HG03066 (cell line): ENCODE results near the gene GPR62.

ENCODE experiments used
- ATAC-seq: cut with Tn5 transposase; IDR thresholded peaks from one replicate; pipeline ENCODE4 v1.9.1; 2021; ENCODE audit warnings: low read depth; ENCODE audit not compliant: unreplicated experiment

The GPR62 gene

GRCh38 chr3:51954105-51954504 lies 1.1 kb upstream of the GPR62 start:
- ATAC-seq, result no peak

- ATAC-seq, result no peak
Measured at GRCh38 chr3:51954713-51955112, 468 bp upstream of the GPR62 start.

GRCh38 chr3:51955893-51956770 lies 951 bp downstream of the GPR62 start:
- no peak for ATAC-seq

- no peak for ATAC-seq
Measured at GRCh38 chr3:51957520-51958205, 2.5 kb downstream of the GPR62 start.

- no peak for ATAC-seq
Measured at GRCh38 chr3:51958603-51959521, 3.7 kb downstream of the GPR62 start.

- ATAC-seq, result no peak
Measured at GRCh38 chr3:51959651-51960050, 4.5 kb downstream of the GPR62 start.

- ATAC-seq, result no peak
Measured at GRCh38 chr3:51960386-51960785, 5.2 kb downstream of the GPR62 start.

GRCh38 chr3:51961011-51961410 lies 5.8 kb downstream of the GPR62 start:
- no peak for ATAC-seq

- ATAC-seq, result no peak
Measured at GRCh38 chr3:51961602-51962569, 6.7 kb downstream of the GPR62 start.

- ATAC-seq, result no peak
Measured at GRCh38 chr3:51962854-51963530, 7.8 kb downstream of the GPR62 start.

GRCh38 chr3:51963951-51964451 lies 8.8 kb downstream of the GPR62 start:
- no peak for ATAC-seq

GRCh38 chr3:51964521-51964920 lies 9.3 kb downstream of the GPR62 start:
- no peak for ATAC-seq

- ATAC-seq, result no peak
Measured at GRCh38 chr3:51966016-51966415, 10.8 kb downstream of the GPR62 start.

- no peak for ATAC-seq
Measured at GRCh38 chr3:51966486-51966885, 11.3 kb downstream of the GPR62 start.

- peak; percentile 20 for ATAC-seq
Measured at GRCh38 chr3:51966922-51967383, 11.8 kb downstream of the GPR62 start.

GRCh38 chr3:51967384-51968169 lies 12.4 kb downstream of the GPR62 start, which contains the start of gene PCBP4:
TSS of gene PCBP4 (minus strand) at chr3:51967454. CDS start at chr3:51961240, 6,214 bp downstream.
- peak; percentile 56 for ATAC-seq

GRCh38 chr3:51968170-51968775 lies 13.1 kb downstream of the GPR62 start:
- no peak for ATAC-seq
